HG02610 (cell line): ENCODE data around the gene CMSS1.
"Not testable (repeated sequence)": the region's sequence is repeated elsewhere in the genome, so short reads cannot be mapped to it uniquely, and the experiment has no call there.

ENCODE experiments used
- ATAC-seq: cut with Tn5 transposase; IDR thresholded peaks from one replicate; pipeline ENCODE4 v1.9.1; 2021; ENCODE audit warnings: mild to moderate bottlenecking, moderate library complexity; ENCODE audit not compliant: unreplicated experiment

CMSS1 gene

DNA sequence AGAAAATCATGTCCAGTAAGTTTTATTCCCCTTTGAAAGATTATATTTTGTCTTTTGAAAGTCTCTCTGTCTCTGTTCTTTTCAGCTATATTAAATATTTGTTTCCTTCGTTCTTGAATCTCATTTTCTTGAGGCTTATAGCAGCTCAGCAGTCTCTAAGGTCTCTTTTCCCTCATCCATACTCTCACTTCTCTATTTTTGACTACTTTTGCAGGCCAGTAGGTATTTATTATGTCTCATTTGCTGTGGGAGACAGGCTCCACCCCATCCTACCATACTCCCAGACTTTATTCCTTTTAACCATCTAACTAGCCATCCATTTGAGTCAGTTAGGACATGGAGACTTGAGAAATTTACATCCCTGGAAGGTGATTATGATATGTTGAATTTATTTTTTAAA, 225.6 kb downstream of the CMSS1 start:
- ATAC-seq, result no peak

- peak; percentile 68 for ATAC-seq
Observed at GRCh38 chr3:100044369-100044768, 226.7 kb downstream of the CMSS1 start.

GRCh38 chr3:100045696-100046095, 228.0 kb downstream of the CMSS1 start:
- no peak for ATAC-seq

DNA sequence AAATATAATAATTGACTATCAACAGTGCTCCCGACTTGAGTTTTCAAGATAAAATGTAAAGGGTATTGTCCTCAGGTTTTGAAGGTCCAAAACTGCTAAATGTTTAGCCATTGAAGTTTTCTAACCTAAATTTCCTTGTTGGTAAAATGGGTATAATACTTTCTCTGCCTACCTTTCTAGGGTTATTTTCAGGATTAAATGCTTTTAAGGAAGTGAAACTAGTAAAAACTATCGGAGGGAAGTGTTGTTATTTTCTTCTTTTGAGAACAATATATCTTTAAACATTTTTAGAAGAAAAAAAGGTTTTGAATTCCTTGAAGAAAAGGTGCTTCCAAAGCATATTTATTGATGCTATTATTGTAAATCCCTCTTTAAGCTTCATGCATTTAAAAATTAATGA, 229.3 kb downstream of the CMSS1 start:
- ATAC-seq, result no peak

DNA sequence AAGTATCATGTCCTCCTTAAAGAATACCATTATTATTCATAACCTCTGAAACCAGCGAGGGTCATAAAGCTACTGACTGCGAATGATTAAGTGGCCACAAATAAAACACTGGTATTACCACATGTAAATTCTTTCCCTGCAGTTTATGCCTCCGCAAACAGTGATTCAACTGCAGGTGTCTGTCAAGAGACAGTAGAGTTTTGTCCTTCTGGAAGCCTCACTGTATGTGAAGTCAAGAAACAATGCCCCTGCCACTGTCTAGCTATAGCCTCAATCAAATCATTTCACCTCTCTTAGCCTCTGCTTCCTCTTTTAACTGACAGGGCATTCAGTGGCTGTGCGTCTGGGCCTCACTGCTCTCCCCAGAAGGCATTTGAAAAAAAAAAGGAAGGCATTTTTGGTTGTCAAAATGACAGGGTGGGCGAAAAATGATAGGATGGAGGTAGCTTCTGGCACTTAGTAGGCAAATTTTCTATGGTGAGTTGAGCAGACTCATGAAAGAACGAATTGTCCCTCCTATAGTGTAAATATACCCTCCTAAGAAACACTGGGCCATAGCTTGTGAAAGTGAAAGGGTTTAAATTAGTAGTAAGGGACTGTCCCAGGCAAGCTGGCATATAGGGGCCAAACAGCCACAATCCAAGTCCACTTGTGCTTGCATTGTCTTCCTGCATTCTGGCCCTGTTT, 229.9 kb downstream of the CMSS1 start:
- ATAC-seq, result peak; percentile 76

GRCh38 chr3:100048248-100048647, 230.6 kb downstream of the CMSS1 start:
- no peak for ATAC-seq

DNA sequence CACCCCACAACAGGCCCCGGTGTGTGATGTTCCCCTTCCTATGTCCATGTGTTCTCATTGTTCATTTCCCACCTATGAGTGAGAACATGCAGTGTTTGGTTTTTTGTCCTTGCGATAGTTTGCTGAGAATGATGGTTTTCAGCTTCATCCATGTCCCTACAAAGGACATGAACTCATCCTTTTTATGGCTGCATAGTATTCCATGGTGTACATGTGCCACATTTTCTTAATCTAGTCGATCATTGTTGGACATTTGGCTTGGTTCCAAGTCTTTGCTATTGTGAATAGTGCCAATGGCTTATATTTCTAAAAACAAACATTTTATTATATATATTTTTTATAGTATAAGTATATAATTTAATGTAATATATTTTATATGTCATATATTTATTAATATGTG, 233.9 kb downstream of the CMSS1 start:
- ATAC-seq, result not testable (repeated sequence)

DNA sequence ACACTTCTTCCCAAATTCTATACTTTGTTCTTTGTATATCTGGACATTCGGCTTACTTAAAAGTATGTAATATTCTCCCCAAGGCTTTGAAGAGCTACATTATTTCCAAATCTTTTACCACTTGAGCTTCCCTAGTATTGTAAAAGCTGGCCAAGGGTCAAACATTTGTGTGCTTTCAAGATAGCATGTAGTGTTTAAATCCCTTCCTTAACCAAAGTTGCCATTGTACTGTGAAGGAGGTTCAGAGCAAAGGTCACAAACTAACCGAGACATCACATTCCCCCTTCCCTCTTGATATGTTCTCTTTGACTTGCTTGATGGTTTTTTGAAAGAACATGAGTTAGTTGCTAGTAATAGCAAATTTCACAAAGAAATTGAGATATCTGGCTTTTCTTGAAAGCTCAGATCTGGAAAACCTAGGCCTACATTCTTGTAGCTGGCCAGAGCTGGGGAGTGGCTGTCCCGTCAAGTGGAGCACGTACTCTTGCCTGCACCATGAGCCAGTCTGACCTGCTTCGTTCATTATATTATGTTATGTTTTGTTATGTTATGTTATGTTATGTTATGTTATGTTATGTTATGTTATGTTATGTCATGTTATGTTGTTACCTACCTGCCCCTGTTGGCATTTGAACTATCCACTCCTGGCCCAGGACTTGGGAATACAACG, 236.4 kb downstream of the CMSS1 start:
- no peak for ATAC-seq

- no peak for ATAC-seq
Observed at GRCh38 chr3:100057716-100058575, 240.3 kb downstream of the CMSS1 start.

DNA sequence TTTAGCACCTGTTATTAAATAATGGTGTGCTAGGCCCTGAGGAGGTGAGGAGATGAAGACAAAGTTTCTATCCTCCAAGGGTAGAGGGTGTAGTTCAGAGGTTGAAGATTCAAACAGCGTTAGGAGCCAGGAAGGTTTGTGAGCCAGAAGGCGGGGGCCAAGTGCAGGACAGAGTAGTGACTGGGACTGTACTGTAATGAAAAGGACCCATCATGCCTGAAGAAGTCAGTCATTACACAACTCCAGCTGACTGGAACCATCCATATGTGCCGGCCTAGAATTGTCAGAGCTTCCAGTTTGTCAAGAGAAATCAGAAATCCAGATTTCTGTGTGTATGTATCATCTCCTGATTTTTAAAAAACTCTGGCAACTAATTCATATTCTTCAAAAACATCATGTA, 241.8 kb downstream of the CMSS1 start:
- no peak for ATAC-seq

GRCh38 chr3:100060685-100061484, 243.2 kb downstream of the CMSS1 start:
- ATAC-seq, result peak; percentile 70

DNA sequence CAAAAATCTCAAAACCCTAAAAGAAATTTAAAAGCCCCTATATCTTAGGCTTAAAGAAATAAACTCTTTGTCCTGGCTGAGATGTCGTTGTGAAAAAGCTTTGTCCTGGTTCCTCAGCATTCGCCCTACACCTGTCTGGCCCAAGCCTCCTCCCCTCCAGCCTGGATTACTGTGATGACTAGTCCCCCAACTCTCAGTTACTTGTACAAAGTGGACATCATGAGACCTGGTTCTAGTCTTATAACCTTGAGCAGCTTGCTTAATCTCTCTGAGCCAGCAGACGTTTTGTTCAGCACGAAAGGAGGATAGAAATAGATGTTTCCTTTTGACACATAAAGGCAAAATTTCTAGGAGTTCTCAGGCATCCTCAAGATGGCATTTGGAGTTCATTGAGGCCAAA, 245.0 kb downstream of the CMSS1 start:
- ATAC-seq, result no peak

DNA sequence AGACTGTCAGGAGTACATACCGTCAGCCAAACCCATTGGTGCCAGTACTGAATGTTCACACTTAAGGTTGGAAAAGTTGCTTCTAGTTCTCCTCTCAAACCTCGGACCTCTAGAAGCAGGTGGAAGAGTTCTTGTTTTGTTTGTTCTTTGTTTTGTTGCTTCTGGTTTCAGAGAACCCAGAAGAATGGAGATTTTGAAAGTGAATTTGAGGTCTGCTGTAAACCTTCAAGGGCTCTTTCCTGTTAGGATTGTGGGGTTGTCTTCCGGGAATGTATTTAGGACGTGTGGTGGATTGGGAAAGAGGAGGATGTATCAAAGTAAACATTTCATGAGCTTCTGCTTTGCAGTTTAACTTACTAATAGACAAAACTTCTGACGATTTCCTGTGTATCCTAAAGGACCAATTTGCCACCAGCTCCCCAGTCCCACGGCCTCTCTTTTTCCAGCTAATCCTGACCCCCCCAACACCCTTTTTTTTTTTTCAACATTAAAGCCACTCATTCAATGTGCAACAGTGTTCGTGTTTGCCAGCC, 246.3 kb downstream of the CMSS1 start:
- ATAC-seq, result no peak

DNA sequence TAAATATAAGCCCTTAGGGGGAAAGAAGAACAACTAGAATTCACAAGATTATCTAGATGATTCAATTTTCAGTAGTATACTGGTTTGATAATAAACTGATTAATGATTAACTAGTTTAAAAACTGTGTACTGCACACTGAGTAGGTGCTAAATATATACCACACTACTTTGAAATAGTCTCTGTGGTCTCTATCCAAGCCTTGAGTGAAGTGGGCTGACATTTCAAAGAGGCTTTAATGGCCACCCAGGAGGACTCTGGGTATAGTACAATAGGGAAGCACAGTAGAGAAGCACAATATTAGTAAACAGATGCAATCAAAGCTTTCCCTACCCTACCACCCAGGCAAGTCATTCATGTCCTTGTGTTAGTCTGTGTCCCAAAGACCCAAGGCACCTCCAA, 249.9 kb downstream of the CMSS1 start:
- ATAC-seq, result no peak

DNA sequence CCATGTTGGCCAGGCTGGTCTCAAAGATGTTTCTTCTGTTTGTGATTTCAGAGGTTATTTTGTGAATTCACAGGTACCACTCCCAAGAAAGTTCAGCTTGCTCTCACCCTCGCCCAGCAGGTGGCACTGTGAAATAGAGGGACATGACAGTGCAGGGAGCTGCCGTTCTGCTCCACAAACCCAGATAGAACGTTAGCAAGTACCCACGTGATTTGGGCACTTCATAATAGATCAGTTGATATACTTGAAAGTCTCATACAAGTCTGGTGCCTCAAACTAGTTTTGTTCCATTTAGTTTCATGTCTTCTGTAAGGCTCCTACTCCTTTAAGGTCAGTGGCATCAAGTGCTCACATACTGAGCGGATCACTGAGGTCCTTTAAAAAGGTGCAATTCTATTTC, 251.2 kb downstream of the CMSS1 start:
- peak; percentile 63 for ATAC-seq

GRCh38 chr3:100069472-100069871, 251.8 kb downstream of the CMSS1 start:
- ATAC-seq, result no peak

DNA sequence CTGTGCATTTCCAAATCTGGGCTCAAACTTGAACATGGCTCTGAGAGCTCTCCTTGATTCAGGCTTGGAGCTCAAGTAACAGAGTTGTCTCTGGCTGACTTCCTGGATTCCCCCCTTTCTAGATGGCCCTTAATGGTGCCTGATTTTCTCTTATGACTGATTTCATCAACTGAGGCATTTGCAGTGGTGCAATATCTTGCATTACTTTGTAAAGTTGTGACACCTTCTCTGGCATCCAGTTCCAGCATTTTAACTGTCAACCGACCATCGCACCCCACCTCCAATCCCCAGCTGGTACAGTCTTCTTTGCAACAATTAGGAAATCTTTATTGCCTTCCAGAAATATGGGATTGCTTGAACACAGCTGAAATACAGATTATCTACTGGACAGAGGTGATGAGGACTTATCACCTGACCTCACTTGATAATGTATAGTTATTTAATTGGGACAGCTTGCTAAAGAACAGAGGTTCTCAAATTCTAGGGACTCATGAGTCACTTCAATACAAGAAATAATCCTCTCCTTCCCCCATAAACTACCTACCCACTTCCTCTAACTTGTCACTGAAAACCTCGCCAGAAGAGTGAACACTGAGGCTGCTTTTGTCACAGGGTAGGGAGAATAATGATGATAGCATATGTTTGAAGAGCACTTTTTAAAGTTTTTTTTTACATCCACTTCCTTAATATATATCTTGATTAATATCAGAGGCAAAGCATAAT, 254.8 kb downstream of the CMSS1 start:
- ATAC-seq, result peak; percentile 62

- no peak for ATAC-seq
Observed at GRCh38 chr3:100073049-100073713, 255.5 kb downstream of the CMSS1 start.

DNA sequence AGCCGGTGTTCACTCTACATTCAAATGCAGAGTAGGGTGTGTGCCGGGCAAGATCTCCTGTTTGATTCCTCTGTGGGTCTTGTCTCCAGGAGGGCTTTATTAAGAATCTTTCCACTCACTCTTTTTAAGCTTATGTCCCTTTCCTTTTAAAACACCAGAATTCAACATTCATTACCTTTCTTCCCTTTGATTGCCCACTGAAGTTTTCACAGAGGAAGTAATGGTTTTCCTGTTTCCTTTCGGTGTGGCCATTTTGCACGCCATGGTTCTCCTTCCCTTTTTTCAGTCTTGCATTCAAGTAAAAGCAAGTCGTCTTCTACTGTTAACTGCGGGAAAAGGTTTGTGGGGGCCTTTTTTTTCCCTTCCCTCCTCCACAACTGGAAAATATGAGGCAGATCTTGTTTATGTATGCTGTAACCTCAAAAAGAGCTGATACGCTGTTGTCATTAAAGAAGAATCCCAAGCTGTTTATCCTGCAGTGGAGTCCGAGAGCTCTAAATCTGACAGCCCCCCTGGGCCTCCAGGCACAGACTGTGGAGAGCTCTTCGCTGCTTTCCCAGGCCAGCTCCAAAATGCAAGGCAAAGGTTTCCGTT, 256.1 kb downstream of the CMSS1 start:
- ATAC-seq, result peak; percentile 43
